K562 (cell line): ENCODE measurements around the gene EXOC3L2. TPM values are rescaled to one million over a fixed set of nuclear protein-coding genes. Genes with fewer than 3 reads are reported as not detected.

Experiments used
- ATAC-seq: fragments of 200-7000 bp; cut with Tn5 transposase; 3 replicates; pipeline ENCODE4 v1.9.1; 2020; ENCODE audit warnings: moderate library complexity
- BruUV-seq: library from RNA; stranded (reverse); fragments of 400-500 nt; replicated peaks from 2 replicates; lab custom pipeline; 2021; lab: Mats Ljungman, UMichigan
- CTCF ChIA-PET: fragments of 300-600 bp; formaldehyde crosslinking; extraction: SDS; loops from one replicate; lab custom pipeline; 2021; ENCODE audit warnings: low intra/inter-chr PET ratio; lab: Yijun Ruan, JAX
- POLR2A ChIA-PET: fragments of 300-600, 350-650 bp; sonication (Branson Sonifier 250); formaldehyde crosslinking; extraction: SDS; loops from one replicate; lab custom pipeline; 2021; ENCODE audit warnings: antibody characterized with exemption, inconsistent platforms; lab: Yijun Ruan, JAX
- DNase-seq, 4 experiments: peaks; one replicate each; pipeline versions ENCODE4 v3.0.0 to v3.0.0-alpha.2; 2011 to 2018; ENCODE audit warnings: low spot score in 3 of 4, mixed read lengths in 3 of 4; ENCODE audit errors: extremely low read depth in 1 of 4
- FAIRE-seq: peaks from 2 replicates; lab custom pipeline; 2011; peaks lifted over from hg19 to GRCh38; lab: Jason Lieb, UNC
- H2AFZ ChIP-seq: 2 replicates; pipeline ENCODE4 v1.6.0; 2011; ENCODE audit warnings: low read depth, low read length, control low read depth, inconsistent platforms
- H3K27ac ChIP-seq: fragments of 200-600 bp; 3 replicates; pipeline ENCODE4 v1.8.0; 2011; ENCODE audit warnings: low read depth, mild to moderate bottlenecking, control low read depth, inconsistent platforms, low read length, moderate library complexity, mixed read lengths; ENCODE audit errors: extremely low read depth
- H3K27me3 ChIP-seq, 2 experiments: fragments of 300-600 bp in 1 of 2; 2 replicates in 1 of 2; 3 replicates in 1 of 2; pipeline versions ENCODE4 v1.6.0 to v1.8.0; 2011; ENCODE audit warnings: inconsistent platforms in 2 of 2, low read length in 2 of 2, mild to moderate bottlenecking in 1 of 2, mixed read lengths in 1 of 2, moderate library complexity in 1 of 2; ENCODE audit not compliant: control insufficient read depth in 2 of 2, insufficient read depth in 2 of 2
- H3K36me3 ChIP-seq: fragments of 300-600 bp; 3 replicates; pipeline ENCODE4 v1.8.0; 2011; ENCODE audit warnings: mild to moderate bottlenecking, low read length, inconsistent platforms; ENCODE audit not compliant: control insufficient read depth, insufficient read depth
- H3K4me1 ChIP-seq, 2 experiments: fragments of 200-600 bp in 1 of 2; replicated peaks in 1 of 2; 2 replicates in 1 of 2; 3 replicates in 1 of 2; pipeline versions ENCODE4 v1.5.1 to v1.8.0; 2011; ENCODE audit warnings: inconsistent platforms in 2 of 2, low read length in 2 of 2, mild to moderate bottlenecking in 1 of 2, mixed read lengths in 1 of 2, moderate library complexity in 1 of 2; ENCODE audit not compliant: control insufficient read depth in 2 of 2, insufficient read depth in 2 of 2
- H3K4me2 ChIP-seq: 2 replicates; pipeline ENCODE4 v1.6.1; 2011; ENCODE audit warnings: low read length, control low read depth, inconsistent platforms, mixed read lengths; ENCODE audit not compliant: insufficient read depth
- H3K4me3 ChIP-seq: fragments of 200-600 bp; sonication (generic), shearing (Covaris generic); 2 replicates; pipeline ENCODE4 v1.5.1; 2016; ENCODE audit warnings: control low read depth, inconsistent platforms
- H3K79me2 ChIP-seq: fragments of 200-600 bp; 3 replicates; pipeline ENCODE4 v1.8.0; 2011; ENCODE audit warnings: low read length, inconsistent platforms; ENCODE audit not compliant: control insufficient read depth, insufficient read depth
- H3K9ac ChIP-seq, 2 experiments: 2 replicates each; pipeline versions ENCODE4 v1.6.0 to v1.6.1; 2011; ENCODE audit warnings: low read depth in 2 of 2, low read length in 2 of 2, control low read depth in 1 of 2, inconsistent platforms in 1 of 2, mild to moderate bottlenecking in 1 of 2, mixed read lengths in 1 of 2; ENCODE audit not compliant: insufficient read depth in 1 of 2
- H3K9me1 ChIP-seq: one replicate; pipeline ENCODE4 v1.6.0; 2011; ENCODE audit warnings: inconsistent platforms, mild to moderate bottlenecking, low read length, moderate library complexity; ENCODE audit not compliant: control insufficient read depth, insufficient read depth
- H3K9me3 ChIP-seq: replicated peaks from 2 replicates; pipeline ENCODE4 v1.5.1; 2011; ENCODE audit warnings: low read depth, low read length, inconsistent platforms; ENCODE audit not compliant: control insufficient read depth, insufficient read depth
- H4K20me1 ChIP-seq: replicated peaks from 2 replicates; pipeline ENCODE4 v1.6.1; 2011; ENCODE audit warnings: low read length, inconsistent platforms, mixed read lengths; ENCODE audit not compliant: control insufficient read depth, insufficient read depth
- ASH1L ChIP-seq: fragments of 450-650 bp; IDR thresholded peaks from 2 replicates; pipeline ENCODE4 v1.6.1; 2018; ENCODE audit warnings: borderline replicate concordance, mild to moderate bottlenecking, low read depth; ENCODE audit not compliant: partially characterized antibody
- CTBP1 ChIP-seq: fragments of 450-650 bp; IDR thresholded peaks from 2 replicates; pipeline ENCODE4 v1.6.1; 2016; ENCODE audit warnings: borderline replicate concordance
- DPF2 ChIP-seq: fragments of 450-650 bp; IDR thresholded peaks from 2 replicates; pipeline ENCODE4 v1.6.1; 2016
- ELF4 ChIP-seq: fragments of 450-650 bp; formaldehyde crosslinking; IDR thresholded peaks from 2 replicates; pipeline ENCODE4 v1.4.0; 2022; ENCODE audit warnings: missing genetic modification characterization
- NKRF ChIP-seq: fragments of 450-650 bp; IDR thresholded peaks from 2 replicates; pipeline ENCODE4 v1.6.1; 2016; ENCODE audit warnings: borderline replicate concordance
- POLR2AphosphoS2 ChIP-seq: IDR thresholded peaks from 2 replicates; pipeline ENCODE4 v1.6.1; 2012; ENCODE audit warnings: low read length, improper control_type of control experiment
- ZBTB12 ChIP-seq: fragments of 250-450 bp; sonication (Bioruptor Pico); IDR thresholded peaks from 2 replicates; pipeline ENCODE4 v1.4.0; 2020
- ZBTB17 ChIP-seq: fragments of 450-650 bp; formaldehyde crosslinking; IDR thresholded peaks from 2 replicates; pipeline ENCODE4 v1.4.0; 2020; ENCODE audit warnings: mild to moderate bottlenecking
- ZNF224 ChIP-seq: sonication (generic); formaldehyde crosslinking; IDR thresholded peaks from 2 replicates; pipeline ENCODE4 v1.8.0; 2022; ENCODE audit warnings: mild to moderate bottlenecking, missing genetic modification reagents
- ZNF23 ChIP-seq: fragments of 250-450 bp; sonication (Bioruptor Pico); IDR thresholded peaks from 2 replicates; pipeline ENCODE4 v1.4.0; 2020; ENCODE audit warnings: mild to moderate bottlenecking
- ZNF655 ChIP-seq: fragments of 250-450 bp; sonication (Bioruptor Pico); IDR thresholded peaks from 2 replicates; pipeline ENCODE4 v1.5.0; 2021
- WGBS: fragments of 100-300 bp; shearing (Covaris generic); methylation state at CpG from one replicate; pipeline ENCODE4 v1.1.6; 2016; ENCODE audit warnings: low coverage, mixed read lengths; ENCODE audit not compliant: insufficient coverage; ENCODE audit errors: missing lambda C conversion rate; 5-methylcytosine and 5-hydroxymethylcytosine counted together
- in situ Hi-C: fragments of 300-500 bp; cut with MboI; formaldehyde crosslinking; loops from 4 replicates; pipeline ENCODE4 v1.15.0; 2018; ENCODE audit warnings: inconsistent platforms, mixed read lengths
- intact Hi-C: fragments of 100-400 bp; cut with micrococcal nuclease; formaldehyde crosslinking; loops from 2 replicates; pipeline ENCODE4 v1.14.2; 2022
- polyA plus RNA-seq, 8 experiments: library from polyadenylated mRNA; depleted of rRNA in 4 of 8; stranded (reverse) in 5 of 8; unstranded in 3 of 8; fragments of >200 nt; fragmentation: Nextera tagmentation in 2 of 8; fragmentation: Illumina TruSeq in 1 of 8; extraction: Ambion mirVana in 2 of 8; extraction: Trizol in 1 of 8; gene quantifications; 2 replicates each; pipeline versions ENCODE4 v1.2.1 to v1.2.3, GENCODE V29; 2011 to 2014; ENCODE audit warnings: inconsistent platforms in 1 of 8, missing spikeins in 1 of 8
- total RNA-seq, 7 experiments: library from RNA; depleted of rRNA in 6 of 7; stranded (reverse); fragments of >200 nt in 6 of 7; fragmentation: Illumina TruSeq in 2 of 7; extraction: Trizol in 2 of 7; gene quantifications; 2 replicates each; pipeline versions ENCODE4 v1.2.1 to v1.2.3, GENCODE V29; 2011 to 2021; ENCODE audit warnings: low replicate concordance in 1 of 7
- TF ChIP-seq, protein P1 (sequence below): fragments of 450-650 bp; formaldehyde crosslinking; IDR thresholded peaks from 2 replicates; pipeline ENCODE4 v1.4.0; 2020; ENCODE audit warnings: mild to moderate bottlenecking, mixed read lengths

EXOC3L2 gene
- total and polyA plus RNA-seq, 9 of the 15 experiments (the other 6 are each of a cell fraction or from before 2014, with no cell fraction given), result 0.31 to 19.0 (median 2.4) TPM

GRCh38 chr19:45179072-45179891 is 65.9 kb downstream of the EXOC3L2 start:
- ChIA-PET POLR2A (interaction anchor here (0.7 to 2.3 kb wide), 9 partner anchors 12 to 1560 kb away, joined by 3 to 12 read pairs (median 4); partner anchors contain the start of genes APOE and EXOC3L2), CTCF (interaction anchor here (0.7 kb wide), 1 partner anchor 100 kb away, joined by 3 read pairs; no protein-coding TSS in a partner anchor)
- Histone ChIP-seq H3K4me1 (peaks cover 14 to 42% of the 10 kb centered on the region in 2 experiments), H3K79me2 (peaks cover 42% of the 10 kb centered on the region), H3K27ac (peak overlapping the region; percentile 74), H4K20me1 (no peaks in the 10 kb centered on the region), H3K4me3 (peak overlapping the region; percentile 72), H3K4me2 (peak overlapping the region; percentile 93), H3K9ac (peak overlapping the region; percentile 80 to 99), H2AFZ (peak overlapping the region; percentile 94), H3K27me3 (no peaks in the 10 kb centered on the region), H3K9me3 (no peaks in the 10 kb centered on the region), H3K36me3 (peaks cover 13% of the 10 kb centered on the region; the same call in 2 of the 3 replicates), H3K9me1 (no peaks in the 10 kb centered on the region)
- under 1% methylated on average over 68 of the region's 97 CpGs for WGBS
- FAIRE-seq (no peak), DNase-seq (peak; percentile 70 to 84 (median 74)), ATAC-seq (peak; percentile 42)
- intact Hi-C loops (no loop called here), in situ Hi-C loops (no loop called here)
- TSS peak; percentile 74 for BruUV-seq
- TF ChIP-seq ZBTB17 (CRISPR knock-in tag) (no peak), POLR2AphosphoS2 (no peak), CTBP1 (peak; percentile 85), ZNF224 (CRISPR knock-in tag) (no peak), ZNF655 (CRISPR knock-in tag) (no peak), ZNF23 (CRISPR knock-in tag) (no peak), ELF4 (CRISPR knock-in tag) (no peak), ZBTB12 (CRISPR knock-in tag) (no peak), NKRF (0 out of 2 replicates have a peak, but pooled peaks have one; percentile 14), ASH1L (no peak), DPF2 (no peak)
- TF ChIP-seq, protein P1, sequence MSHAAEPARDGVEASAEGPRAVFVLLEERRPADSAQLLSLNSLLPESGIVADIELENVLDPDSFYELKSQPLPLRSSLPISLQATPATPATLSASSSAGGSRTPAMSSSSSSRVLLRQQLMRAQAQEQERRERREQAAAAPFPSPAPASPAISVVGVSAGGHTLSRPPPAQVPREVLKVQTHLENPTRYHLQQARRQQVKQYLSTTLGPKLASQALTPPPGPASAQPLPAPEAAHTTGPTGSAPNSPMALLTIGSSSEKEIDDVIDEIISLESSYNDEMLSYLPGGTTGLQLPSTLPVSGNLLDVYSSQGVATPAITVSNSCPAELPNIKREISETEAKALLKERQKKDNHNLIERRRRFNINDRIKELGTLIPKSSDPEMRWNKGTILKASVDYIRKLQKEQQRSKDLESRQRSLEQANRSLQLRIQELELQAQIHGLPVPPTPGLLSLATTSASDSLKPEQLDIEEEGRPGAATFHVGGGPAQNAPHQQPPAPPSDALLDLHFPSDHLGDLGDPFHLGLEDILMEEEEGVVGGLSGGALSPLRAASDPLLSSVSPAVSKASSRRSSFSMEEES (CRISPR knock-in tag), result no peak
